ENCODE results near the gene BBS12.
"Not testable (repeated sequence)": the region's sequence is repeated elsewhere in the genome, so short reads cannot be mapped to it uniquely, and the experiment has no call there.

BBS12 gene

DNA sequence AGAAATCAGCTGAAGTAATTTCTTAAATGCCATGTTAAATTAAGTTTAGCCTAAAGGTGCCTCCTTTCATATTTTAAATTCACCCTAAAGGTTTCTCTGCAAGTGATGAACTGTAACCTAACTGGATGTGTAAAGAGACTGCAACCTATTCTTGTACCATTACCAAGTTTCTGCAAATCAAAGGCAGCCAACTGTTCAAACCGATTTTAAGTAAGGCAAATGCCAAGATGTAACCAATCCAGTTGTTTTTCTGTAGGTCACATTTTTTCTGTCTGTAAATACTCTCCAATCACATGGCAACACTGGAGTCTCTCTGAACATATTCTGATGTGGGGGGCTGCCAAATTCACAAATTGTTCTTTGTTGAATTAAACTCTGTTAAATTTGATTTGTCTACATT, 51.8 kb downstream of the BBS12 start:
- in situ Hi-C loops (cut with MboI; ENCODE audit: low sequenced_read_pairs, unreplicated experiment) = no loop called here
- DNase-seq (ENCODE audit: low spot score) = no peak
- TF ChIP-seq, protein P1, sequence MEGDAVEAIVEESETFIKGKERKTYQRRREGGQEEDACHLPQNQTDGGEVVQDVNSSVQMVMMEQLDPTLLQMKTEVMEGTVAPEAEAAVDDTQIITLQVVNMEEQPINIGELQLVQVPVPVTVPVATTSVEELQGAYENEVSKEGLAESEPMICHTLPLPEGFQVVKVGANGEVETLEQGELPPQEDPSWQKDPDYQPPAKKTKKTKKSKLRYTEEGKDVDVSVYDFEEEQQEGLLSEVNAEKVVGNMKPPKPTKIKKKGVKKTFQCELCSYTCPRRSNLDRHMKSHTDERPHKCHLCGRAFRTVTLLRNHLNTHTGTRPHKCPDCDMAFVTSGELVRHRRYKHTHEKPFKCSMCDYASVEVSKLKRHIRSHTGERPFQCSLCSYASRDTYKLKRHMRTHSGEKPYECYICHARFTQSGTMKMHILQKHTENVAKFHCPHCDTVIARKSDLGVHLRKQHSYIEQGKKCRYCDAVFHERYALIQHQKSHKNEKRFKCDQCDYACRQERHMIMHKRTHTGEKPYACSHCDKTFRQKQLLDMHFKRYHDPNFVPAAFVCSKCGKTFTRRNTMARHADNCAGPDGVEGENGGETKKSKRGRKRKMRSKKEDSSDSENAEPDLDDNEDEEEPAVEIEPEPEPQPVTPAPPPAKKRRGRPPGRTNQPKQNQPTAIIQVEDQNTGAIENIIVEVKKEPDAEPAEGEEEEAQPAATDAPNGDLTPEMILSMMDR (IDR thresholded peaks at IDR 0.05; ENCODE audit: borderline replicate concordance, control extremely low read depth, extremely low read depth, insufficient read depth, missing control alignments) = no peak

DNA sequence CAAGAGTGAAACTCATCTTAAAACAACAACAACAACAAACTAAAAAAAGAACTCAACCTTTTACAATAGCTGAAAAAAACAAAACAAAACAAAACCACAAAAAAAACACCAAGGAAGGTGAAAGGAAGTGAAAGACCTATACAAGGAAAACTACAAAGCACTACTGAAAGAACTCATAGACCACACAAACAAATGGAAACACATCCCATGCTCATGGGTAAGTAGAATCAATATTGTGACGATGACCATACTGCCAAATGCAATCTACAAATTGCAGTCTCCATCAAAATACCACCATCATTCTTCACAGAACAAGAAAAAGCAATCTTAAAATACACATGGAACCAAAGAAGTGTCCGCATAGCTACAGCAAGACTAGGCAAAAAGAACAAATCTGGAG, 52.6 kb downstream of the BBS12 start:
- in situ Hi-C loops (cut with MboI; ENCODE audit: low sequenced_read_pairs, unreplicated experiment) = no loop called here
- TF ChIP-seq, protein P1 (IDR thresholded peaks at IDR 0.05; ENCODE audit: borderline replicate concordance, control extremely low read depth, extremely low read depth, insufficient read depth, missing control alignments) = no peak
- no peak for DNase-seq (ENCODE audit: low spot score)

DNA sequence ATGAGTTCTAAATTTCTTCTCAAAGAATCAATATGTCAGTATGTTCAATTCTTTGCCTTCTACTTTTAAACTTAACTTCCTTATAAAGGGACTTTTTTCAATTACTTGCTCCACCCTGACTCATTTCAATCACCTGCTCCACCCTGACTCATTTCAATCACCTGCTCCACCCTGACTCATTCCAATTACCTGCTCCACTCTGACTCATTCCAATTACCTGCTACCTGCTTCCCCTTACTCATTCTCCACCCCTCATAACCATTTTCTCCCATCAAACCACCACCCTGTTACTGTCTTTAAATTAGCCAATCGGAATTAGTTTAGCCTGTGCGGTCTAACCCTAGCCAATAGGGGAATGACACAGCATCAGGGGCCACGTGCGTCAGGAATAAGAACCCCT, 53.8 kb downstream of the BBS12 start:
- in situ Hi-C loops (cut with MboI; ENCODE audit: low sequenced_read_pairs, unreplicated experiment); DNase-seq (ENCODE audit: low spot score): not testable (repeated sequence)

DNA sequence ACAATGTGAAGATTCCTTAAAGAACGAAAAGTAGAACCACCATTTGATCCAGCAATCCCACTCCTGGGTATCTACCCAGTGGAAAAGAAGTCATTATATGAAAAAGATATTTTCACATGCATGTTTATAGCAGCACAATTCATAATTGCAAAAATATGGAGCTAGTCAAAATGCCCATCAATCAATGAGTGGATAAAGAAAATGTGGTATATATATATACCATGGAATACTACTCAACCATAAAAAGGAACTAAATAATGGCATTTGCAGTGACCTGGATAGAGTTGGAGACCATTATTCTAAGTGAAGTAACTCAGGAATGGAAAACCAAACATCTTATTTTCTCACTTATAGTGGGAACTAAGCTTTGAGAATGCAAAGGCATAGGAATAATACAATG, 54.4 kb downstream of the BBS12 start:
- in situ Hi-C loops (cut with MboI; ENCODE audit: low sequenced_read_pairs, unreplicated experiment); DNase-seq (ENCODE audit: low spot score): not testable (repeated sequence)

DNA sequence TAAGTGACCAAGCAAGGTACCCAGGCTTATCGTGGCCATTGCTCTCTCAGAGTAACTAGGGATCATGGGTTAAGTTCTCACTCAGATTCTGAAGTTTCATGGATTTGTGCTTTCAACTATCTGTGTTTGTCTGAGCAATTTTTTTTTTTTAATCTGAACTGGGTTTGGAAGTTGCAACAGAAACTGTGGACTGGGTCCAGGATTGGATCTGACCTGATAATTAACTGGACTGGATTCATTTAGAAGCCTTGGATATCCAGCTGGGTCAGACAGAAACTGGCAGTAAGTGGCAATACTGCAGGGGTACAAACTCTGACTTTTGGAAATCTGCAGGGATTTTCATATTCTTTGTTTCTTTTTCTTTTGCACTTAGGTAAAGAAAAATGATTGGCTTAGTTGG, 55.4 kb downstream of the BBS12 start:
- DNase-seq (ENCODE audit: low spot score) = no peak
- in situ Hi-C loops (cut with MboI; ENCODE audit: low sequenced_read_pairs, unreplicated experiment) = no loop called here
- TF ChIP-seq, protein P1 (IDR thresholded peaks at IDR 0.05; ENCODE audit: borderline replicate concordance, control extremely low read depth, extremely low read depth, insufficient read depth, missing control alignments) = no peak

DNA sequence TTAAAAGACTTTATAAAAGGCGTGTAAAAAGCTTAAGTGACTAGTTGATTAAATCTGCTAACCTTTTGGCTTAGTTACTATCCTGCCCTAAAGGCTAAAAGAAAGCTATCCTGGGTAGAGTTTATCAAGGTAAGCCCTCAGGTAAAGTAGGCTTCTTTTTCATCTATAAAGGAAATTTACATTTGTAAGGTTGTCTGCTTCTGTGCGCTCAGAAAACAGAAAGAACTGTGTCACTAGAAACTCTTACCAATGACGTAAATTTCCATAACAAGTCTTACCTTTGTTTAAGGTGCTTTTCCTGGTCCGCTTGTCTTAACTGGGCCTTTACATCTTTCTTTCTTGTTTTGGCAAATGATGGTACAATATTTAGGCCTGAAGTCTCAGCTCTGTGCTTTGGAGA, 56.4 kb downstream of the BBS12 start:
- in situ Hi-C loops (cut with MboI; ENCODE audit: low sequenced_read_pairs, unreplicated experiment) = no loop called here
- TF ChIP-seq, protein P1 (IDR thresholded peaks at IDR 0.05; ENCODE audit: borderline replicate concordance, control extremely low read depth, extremely low read depth, insufficient read depth, missing control alignments) = no peak
- no peak for DNase-seq (ENCODE audit: low spot score)

DNA sequence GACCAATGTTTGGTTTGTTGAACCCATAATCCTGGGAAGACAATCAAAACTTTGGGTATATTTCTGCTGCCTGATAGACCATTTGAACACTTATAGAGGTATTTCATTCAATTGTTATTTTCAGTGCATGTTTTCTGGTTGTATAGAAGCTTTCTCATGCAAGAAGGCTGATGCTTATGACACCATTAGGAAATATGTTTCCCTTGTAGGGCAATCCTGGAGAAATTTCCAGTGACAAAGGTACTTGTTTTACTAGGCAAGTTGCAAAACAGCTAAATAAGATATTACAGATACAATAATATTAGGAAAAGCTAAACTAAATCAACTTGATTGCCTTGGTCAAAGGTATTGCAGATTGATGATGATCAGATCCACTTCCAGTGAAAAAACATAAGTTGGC, 61.3 kb downstream of the BBS12 start:
- no peak for DNase-seq (ENCODE audit: low spot score)
- TF ChIP-seq, protein P1 (IDR thresholded peaks at IDR 0.05; ENCODE audit: borderline replicate concordance, control extremely low read depth, extremely low read depth, insufficient read depth, missing control alignments) = no peak
- in situ Hi-C loops (cut with MboI; ENCODE audit: low sequenced_read_pairs, unreplicated experiment) = no loop called here

Data from GM13976 (cell line).